Measurements from ENCODE around the gene SUN1. TPM values are rescaled to one million over a fixed set of nuclear protein-coding genes. Genes with fewer than 3 reads are reported as not detected.

SUN1 gene
- total RNA-seq, 1 donor, result 73.4 TPM

DNA sequence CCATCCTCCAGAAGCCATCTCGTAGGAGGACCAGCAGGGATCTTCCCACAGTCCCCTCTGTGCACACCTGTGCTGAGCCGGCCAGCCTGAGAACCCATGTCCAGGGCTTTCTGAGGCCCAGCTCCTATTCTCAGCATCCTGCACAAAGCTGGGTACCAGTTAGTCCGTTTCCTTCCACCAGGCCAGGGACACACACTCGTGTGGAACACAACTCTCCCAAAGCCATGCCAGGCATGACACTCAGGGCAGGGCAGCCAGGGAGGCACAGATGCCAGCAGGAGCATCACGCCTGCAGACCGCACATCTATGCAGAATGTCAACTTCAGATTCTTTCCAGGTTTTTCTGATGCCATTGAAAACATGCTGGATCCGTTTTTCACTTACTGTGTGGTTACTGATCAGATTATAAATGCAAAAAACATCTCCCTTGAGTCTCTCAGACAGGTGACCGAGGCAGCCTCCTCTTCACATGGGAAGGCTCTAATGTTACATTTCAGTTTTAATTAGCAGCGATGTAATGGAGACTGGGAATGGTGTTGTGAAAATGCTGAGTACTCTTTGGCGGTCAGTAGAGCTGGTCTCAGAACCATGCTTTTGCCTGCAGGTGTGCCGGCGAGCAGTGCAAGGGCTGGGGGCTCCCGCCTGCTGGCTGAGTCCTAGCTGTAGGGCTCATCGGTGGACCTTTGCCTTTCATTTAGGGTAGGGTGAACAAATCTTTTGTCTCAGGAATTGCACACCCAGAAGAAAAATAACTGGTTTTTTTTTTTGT lies 3.3 kb upstream of the SUN1 start:
- DNase-seq (ENCODE audit: low read depth), result no peak
- TF ChIP-seq, protein P1, sequence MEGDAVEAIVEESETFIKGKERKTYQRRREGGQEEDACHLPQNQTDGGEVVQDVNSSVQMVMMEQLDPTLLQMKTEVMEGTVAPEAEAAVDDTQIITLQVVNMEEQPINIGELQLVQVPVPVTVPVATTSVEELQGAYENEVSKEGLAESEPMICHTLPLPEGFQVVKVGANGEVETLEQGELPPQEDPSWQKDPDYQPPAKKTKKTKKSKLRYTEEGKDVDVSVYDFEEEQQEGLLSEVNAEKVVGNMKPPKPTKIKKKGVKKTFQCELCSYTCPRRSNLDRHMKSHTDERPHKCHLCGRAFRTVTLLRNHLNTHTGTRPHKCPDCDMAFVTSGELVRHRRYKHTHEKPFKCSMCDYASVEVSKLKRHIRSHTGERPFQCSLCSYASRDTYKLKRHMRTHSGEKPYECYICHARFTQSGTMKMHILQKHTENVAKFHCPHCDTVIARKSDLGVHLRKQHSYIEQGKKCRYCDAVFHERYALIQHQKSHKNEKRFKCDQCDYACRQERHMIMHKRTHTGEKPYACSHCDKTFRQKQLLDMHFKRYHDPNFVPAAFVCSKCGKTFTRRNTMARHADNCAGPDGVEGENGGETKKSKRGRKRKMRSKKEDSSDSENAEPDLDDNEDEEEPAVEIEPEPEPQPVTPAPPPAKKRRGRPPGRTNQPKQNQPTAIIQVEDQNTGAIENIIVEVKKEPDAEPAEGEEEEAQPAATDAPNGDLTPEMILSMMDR (IDR thresholded peaks at IDR 0.05; ENCODE audit: insufficient read depth, low read depth, low read length), result no peak
- no peak overlapping the region for H3K4me3 ChIP-seq (ENCODE audit: low read depth, low read length)

DNA sequence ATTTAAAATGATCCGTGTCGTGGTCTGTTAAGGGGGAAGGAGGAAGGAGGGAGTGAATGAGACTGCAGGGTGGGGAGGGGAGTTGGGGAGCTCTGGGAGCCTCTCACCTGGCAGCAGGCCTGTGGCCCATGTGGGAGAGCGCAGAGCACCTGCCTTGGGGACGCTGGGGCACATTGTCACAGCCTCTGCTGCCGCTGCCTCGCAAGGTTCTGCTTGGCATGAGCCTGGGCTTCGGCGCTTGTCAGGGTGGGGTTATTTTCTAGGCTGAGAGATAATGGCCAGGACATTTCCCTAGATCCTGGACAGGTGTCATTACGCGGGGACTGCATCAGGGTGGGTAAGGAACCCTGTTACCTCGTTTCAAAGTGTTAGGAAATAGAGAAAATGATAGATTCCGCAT lies 2.2 kb upstream of the SUN1 start:
- TF ChIP-seq, protein P1 (IDR thresholded peaks at IDR 0.05; ENCODE audit: insufficient read depth, low read depth, low read length), result no peak
- DNase-seq (ENCODE audit: low read depth), result no peak
- H3K4me3 ChIP-seq (ENCODE audit: low read depth, low read length), result no peak overlapping the region

DNA sequence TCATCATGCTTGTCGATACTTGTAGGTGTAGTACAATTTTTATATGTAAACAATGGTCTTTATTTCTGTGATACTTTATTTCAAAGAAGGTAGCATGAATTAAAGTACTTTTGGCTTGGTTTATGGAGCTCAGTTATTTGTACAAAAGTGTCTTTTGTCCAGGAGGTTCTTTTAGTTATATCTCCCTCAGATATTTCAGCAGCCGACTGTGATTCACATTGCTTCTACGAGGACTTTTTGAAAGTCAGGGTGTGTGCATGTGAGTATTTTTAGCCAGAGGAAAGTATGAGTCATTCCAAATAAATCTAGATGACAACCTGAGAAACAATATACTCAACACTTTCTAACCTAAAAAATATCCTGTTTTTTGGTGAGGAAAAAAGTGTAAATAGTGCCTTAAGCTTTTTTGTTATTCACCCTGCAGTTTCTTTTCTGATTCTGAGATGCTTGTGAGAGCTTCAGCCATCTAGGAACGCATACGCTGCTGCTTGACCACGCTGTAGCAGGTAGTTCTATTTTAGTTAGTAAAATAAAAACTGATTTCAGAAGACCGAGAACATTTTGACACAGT lies 595 bp upstream of the SUN1 start:
- TF ChIP-seq, protein P1 (IDR thresholded peaks at IDR 0.05; ENCODE audit: insufficient read depth, low read depth, low read length), result no peak
- peak overlapping the region; percentile 32 for H3K4me3 ChIP-seq (ENCODE audit: low read depth, low read length)
- DNase-seq (ENCODE audit: low read depth), result peak; percentile 95

DNA sequence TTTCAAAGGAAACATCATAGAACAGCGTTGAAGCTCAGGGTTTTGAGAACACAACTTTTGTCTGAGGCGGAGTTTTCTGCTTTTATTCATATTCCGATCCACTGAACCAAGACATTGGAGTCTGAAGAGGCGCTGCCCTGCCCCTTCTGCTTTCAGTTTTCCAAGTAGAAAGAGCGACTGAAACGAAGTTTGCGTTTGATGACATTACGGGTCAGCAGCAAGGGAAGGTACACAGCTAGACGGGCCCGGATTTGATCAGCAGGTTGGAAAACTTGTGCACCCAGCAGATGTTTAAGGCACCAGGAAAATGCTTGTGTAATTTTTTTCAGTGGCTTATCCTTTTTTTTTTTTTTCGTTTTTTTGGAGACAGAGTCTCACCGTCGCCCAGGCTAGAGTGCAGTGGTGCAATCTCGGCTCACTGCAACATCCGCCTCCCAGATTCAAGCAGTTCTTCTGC lies 720 bp downstream of the SUN1 start:
- H3K4me3 ChIP-seq (ENCODE audit: low read depth, low read length), result no peak overlapping the region
- DNase-seq (ENCODE audit: low read depth), result no peak
- TF ChIP-seq, protein P1 (IDR thresholded peaks at IDR 0.05; ENCODE audit: insufficient read depth, low read depth, low read length), result no peak

DNA sequence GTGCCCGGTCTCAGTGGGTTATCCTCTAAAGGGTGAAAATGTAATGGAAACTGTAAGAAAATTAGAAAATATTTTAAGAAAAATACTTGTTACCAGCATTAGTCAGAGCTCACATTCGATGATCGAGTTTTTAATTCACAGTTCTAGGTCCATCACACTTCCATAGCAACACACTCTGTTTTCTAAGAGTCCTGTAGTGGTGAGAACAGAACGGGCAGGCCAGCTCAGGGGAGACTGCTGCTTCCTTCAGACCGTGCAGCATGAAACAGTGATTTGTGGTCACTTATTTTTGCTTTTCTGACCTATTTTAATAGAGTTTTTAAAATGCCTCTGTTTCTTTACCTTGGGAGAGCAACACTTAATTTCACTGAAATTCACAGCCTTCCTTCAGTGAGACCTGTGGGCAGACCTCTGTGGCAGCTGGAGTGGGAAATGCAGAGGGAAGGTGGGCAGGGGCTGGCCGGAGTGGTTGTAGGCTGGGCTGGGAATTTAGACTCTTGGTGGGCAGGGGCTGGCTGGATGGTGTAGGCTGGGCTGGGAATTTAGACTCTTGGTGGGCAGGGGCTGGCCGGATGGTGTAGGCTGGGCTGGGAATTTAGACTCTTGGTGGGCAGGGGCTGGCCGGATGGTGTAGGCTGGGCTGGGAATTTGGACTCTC lies 1.5 kb downstream of the SUN1 start:
- TF ChIP-seq, protein P1 (IDR thresholded peaks at IDR 0.05; ENCODE audit: insufficient read depth, low read depth, low read length), result no peak
- no peak for DNase-seq (ENCODE audit: low read depth)
- H3K4me3 ChIP-seq (ENCODE audit: low read depth, low read length), result no peak overlapping the region

DNA sequence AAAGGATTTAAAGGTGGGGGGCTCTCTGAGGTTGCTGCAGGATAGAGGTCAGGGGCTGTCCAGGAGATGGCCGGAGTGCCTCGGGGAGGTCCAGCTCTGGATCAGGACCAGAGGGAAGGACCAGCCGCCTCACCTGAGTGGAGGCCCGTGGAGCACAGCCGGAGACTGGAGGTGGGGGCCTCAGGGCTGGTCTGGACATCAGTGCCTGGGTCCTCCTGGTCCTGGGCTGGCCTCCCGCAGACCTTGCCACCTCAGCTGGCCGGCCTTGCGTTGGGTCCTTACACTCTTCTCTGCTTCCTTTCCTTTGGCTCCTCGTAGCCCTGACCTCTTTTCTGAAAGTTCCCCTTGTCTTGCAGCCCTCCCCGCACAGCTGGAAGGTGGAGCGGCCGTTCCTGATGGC lies 2.0 kb downstream of the SUN1 start:
- no peak for DNase-seq (ENCODE audit: low read depth)
- H3K4me3 ChIP-seq (ENCODE audit: low read depth, low read length), result no peak overlapping the region
- TF ChIP-seq, protein P1 (IDR thresholded peaks at IDR 0.05; ENCODE audit: insufficient read depth, low read depth, low read length), result no peak
